GM19238 (cell line): ENCODE measurements around the gene FMO2.

Experiments used
- DNase-seq: peaks from one replicate; pipeline ENCODE4 v3.0.0; 2011; ENCODE audit warnings: low spot score; ENCODE audit not compliant: insufficient read length

The FMO2 gene, protein sequence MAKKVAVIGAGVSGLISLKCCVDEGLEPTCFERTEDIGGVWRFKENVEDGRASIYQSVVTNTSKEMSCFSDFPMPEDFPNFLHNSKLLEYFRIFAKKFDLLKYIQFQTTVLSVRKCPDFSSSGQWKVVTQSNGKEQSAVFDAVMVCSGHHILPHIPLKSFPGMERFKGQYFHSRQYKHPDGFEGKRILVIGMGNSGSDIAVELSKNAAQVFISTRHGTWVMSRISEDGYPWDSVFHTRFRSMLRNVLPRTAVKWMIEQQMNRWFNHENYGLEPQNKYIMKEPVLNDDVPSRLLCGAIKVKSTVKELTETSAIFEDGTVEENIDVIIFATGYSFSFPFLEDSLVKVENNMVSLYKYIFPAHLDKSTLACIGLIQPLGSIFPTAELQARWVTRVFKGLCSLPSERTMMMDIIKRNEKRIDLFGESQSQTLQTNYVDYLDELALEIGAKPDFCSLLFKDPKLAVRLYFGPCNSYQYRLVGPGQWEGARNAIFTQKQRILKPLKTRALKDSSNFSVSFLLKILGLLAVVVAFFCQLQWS

GRCh38 chr1:171185091-171185490, at the start of gene FMO2:
FMO2 (plus strand) TSS chr1:171185300; CDS start chr1:171185714, 414 bp downstream.
- no peak for DNase-seq

DNA sequence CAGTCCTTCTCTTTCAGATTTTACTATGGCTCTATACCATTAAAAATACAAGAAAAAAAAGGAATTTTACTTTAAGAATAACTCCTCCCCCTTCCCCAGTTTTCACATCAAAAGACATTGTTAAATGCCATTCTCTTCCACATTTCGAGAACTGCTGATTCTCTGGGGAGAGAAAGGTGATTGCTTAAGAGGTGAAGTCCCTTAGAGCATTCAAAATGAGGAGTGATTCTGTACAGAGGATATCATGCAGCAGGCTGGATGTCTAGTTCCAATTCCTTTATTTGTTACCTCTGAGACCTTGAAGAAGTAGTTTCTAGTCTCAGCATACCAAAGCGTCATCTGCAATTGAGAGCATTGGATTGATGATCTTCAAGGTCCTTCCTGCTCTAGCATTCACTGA, 47.5 kb upstream of the FMO2 start:
- DNase-seq, result no peak

GRCh38 chr1:171138980-171139379, 46.1 kb upstream of the FMO2 start:
- no peak for DNase-seq

GRCh38 chr1:171139890-171140289, 45.2 kb upstream of the FMO2 start:
- no peak for DNase-seq

DNA sequence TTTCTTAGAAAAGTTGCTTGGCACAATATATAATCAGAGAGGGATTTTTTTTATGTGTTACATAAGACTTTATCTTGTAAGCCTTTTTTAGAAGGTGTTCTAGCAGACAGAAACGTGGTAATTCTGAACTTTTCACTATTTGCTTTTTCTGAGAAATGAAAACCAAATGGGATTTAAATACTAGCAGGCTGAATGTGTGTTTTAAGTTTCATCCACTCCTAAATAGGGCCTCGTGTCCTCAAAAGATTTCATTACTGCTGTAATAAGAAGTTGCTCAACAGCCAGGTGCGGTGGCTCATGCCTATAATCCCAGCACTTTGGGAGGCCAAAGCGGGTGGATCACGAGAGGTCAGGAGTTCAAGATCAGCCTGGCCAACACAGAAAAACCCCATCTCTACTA, 44.7 kb upstream of the FMO2 start:
- no peak for DNase-seq

- DNase-seq, result no peak
These were observed 44.0 kb upstream of the FMO2 start for GRCh38 chr1:171140956-171141687.

DNA sequence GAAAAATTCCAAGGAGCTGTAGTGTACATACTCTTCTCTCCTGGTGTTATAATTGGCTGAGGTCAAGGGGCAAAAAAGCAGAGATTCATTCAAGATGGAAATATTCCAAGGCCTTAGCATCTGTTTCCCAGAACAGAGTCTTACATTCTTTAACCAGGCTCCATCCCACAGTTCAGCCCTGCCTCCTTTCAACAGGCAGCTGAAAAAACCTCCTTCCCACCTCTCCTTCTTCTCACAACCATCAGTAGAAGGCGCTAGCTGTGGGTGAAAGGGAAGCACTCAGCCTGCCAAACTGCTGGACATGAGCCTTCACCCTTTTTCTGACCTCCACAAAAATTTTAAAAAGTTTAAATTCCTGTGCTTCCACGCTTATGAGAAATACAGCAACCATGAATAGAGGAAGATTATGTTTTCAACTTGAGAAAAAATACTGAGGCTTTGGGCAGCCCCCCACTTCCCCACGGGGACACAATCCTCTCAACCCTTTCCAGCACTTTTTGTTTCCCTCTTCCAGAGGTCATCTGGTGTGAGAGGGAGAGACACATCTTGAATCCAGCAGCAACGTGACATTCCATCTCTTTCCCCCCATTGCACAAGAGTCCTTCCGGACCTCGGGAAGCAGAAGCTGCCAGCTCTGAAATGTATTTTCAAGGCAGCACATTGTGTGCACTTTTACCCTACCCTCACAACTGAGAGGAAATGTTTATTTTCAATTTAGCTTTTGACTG, 43.2 kb upstream of the FMO2 start:
- DNase-seq, result no peak

DNA sequence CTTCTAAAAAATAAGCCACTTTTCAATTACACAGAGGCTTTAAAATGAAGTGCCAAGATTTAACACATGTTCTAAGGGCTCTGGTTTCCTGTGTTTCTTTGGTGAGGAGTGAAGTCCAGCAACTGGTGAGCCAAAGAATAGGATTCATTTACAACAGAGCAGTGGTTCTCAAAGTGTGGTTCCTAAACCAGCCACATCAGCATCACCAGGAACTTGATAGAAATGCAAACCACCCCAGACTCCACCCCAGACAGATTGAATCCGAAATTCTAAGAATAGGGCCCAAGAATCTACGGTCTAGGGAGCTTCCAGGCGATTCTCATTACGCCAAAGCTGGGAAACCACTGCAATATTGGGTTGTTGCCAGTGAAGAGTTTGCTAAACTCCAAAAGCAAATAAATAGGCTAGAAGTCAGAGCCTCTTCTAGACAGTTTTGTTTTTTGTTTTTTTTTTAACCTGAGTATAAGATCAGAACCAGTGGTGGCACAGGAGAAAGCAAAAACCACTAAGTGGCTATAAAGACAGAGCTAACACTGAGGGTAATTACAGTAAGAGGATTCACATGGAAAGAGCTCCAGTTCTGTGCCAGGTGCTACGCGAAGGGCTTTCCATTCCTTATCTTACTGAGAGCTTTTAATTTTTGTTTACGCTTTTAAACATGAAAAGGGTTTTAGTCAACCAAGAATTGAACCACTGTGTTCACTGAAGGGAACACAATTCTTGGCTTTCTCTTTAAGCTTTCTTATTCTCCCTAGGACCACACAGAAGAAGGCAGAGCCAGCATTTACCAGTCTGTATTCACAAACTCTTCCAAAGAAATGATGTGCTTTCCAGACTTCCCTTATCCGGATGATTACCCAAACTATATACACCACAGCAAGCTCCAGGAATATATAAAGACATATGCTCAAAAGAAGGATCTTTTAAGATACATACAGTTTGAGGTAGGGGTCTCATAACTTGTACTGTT, 42.4 kb upstream of the FMO2 start:
- no peak for DNase-seq

- no peak for DNase-seq
These were observed 34.9 kb upstream of the FMO2 start for GRCh38 chr1:171150156-171150555.

- no peak for DNase-seq
These were observed 32.6 kb upstream of the FMO2 start for GRCh38 chr1:171152549-171152948.

DNA sequence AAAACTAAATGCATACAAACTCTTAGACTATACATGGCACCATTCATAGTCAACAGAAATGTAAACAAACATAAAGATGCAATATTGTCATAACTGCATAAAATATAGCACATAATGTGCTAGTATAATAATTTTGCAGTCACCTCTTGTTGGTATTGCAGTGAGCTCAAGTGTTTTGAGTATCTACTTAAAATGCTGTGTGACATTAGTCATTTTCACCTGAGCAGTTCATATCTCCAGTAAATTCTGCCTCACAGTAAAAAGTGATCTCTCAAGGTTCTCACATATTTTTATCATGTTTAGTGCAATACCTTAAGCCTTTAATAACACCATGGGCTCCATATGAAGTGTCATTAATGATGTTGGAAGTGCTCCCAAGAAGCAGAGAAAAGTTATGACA, 29.6 kb upstream of the FMO2 start:
- no peak for DNase-seq

DNA sequence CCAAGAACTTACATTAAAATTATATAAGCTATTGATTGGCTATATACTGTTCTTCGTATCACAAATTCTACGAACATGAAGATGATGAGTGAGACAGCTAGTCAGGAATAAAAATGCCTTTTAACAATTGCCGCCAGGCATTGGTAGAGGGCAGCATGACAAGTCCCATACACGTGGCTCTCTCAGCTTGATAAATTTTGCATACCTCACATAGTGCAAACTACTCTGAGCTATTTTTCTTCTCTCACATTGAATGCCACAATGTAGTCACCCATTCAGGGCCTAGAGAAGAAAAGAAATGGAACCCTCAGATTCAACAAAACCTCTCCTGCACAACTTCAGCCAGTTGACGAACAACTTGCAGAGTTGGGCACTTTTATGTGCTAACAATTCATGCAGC, 27.0 kb upstream of the FMO2 start:
- DNase-seq, result no peak

DNA sequence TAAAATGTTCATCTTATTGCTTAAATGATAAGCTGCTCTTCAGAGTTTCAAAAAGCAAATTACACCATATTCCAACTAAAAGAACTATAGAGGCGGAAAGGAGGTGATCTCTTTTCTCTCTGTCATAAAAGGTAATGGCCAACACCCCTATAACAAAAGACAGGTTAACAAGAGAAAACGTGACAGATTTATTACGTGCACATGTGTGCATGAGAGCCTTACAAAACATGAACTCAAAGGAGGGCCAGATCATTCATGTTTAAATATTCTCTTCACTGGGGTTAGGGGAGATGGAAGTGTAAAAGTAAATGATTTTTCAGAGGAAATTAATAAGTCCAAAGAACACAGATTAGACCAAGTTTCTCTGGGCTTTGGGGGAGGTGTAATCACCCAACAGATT, 26.5 kb upstream of the FMO2 start:
- no peak for DNase-seq

- DNase-seq, result no peak
These were observed 26.0 kb upstream of the FMO2 start for GRCh38 chr1:171159148-171159547.

DNA sequence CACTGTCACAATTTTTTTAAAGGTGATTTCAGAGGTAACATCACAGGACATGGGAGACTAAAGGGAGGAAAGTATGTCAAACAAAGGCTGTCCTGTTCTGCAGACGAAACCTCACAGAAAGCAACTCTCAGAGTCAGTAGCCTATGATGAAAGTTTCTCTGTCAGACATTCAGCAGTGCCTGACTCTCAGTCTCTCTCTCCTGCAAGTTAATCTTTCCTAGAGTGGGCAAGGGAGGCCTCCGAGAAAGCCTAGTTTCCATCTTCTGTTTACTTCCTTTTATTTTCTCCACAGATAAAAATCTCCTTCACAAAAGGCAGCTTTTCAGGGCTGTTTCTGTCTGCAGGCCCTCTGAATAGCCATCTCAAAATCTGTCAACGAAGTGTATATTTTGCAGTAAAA, 24.9 kb upstream of the FMO2 start:
- DNase-seq, result no peak

- no peak for DNase-seq
These were observed 24.3 kb upstream of the FMO2 start for GRCh38 chr1:171160639-171161354.

GRCh38 chr1:171161431-171161830, 23.7 kb upstream of the FMO2 start:
- no peak for DNase-seq

DNA sequence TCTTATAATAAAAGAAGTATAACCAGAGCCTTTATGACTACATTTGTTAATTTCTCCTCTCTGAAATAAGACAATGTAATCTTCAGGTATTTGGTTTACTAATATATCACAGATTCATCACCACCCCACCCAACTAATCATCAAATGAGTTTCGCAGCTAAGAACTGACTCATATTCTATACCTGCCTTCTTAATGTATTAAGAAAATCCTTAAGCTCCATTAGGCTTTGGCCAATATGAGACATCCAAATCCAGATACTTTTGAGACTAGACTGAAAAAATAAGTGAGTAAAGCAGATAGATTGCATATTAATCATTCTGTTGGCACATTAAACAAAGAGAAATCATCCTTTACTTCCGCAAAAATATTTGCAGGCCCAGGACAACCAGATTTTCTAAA, 18.7 kb upstream of the FMO2 start:
- no peak for DNase-seq

- DNase-seq, result no peak
These were observed 17.3 kb upstream of the FMO2 start for GRCh38 chr1:171167785-171168184.

DNA sequence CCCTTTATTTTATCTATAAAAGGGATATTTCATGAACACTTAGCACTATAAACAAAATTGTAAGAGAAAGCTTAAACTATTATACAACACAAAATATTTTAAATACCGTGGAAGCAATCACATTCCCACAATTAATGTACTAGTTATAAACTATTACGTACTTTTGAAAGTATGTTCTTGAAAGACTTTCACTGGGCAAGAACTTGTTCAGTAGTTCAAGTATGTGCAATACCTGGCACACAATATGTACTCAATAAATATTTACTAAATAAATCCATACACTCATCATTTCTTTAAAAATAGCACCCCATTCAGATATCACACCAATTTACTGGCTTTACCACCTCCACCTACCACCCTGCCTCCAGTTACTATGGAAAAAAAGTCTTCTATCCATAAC, 12.6 kb upstream of the FMO2 start:
- DNase-seq, result no peak
